T-helper 1 cell treated with Interleukin-12 subunit alpha and Interleukin-12 subunit beta and Interleukin-4 antibody, amounts not matched to agents 30 ng/mL and 1 ng/mL, for 36 hours (primary cell): ENCODE results near the gene MYH13. TPM values are rescaled to one million over a fixed set of nuclear protein-coding genes. Genes with fewer than 3 reads are reported as not detected.

Experiments
- intact Hi-C: fragments of 100-400 bp; cut with micrococcal nuclease; formaldehyde crosslinking; loops from one replicate; pipeline ENCODE4 v1.15.1; 2024
- total RNA-seq: library from RNA; stranded (reverse); gene quantifications from 2 replicates; pipeline ENCODE4 v1.2.3, GENCODE V29; 2022

MYH13 gene
- total RNA-seq, 1 donor from 2014 or later = not detected

- intact Hi-C loops = no loop called here
Measured at GRCh38 chr17:10344816-10345215, 28.0 kb downstream of the MYH13 start.

GRCh38 chr17:10339051-10339450 is 33.8 kb downstream of the MYH13 start:
- intact Hi-C loops = no loop called here

- intact Hi-C loops = no loop called here
Measured at GRCh38 chr17:10337976-10338375, 34.8 kb downstream of the MYH13 start.

- intact Hi-C loops = no loop called here
Measured at GRCh38 chr17:10337136-10337535, 35.7 kb downstream of the MYH13 start.

DNA sequence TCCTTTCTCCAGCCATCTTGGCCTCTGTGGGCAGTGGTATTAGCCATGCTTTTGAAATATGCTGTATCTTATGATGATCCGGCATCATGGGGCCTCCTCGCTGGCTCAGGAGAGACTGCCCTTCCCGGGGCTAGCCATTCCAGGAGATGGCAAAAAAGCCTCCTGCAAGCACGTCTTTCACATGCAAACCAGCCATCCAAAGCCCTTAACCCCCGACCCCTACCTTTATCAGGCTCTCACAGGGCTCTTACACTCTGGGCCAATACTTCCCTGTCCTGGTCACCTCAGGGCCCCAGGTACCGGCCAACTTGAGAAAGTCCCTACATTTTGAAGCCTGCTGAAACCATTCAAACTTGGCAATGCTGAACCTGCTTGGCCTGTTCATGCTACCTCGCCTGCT is 36.4 kb downstream of the MYH13 start:
- intact Hi-C loops = no loop called here

DNA sequence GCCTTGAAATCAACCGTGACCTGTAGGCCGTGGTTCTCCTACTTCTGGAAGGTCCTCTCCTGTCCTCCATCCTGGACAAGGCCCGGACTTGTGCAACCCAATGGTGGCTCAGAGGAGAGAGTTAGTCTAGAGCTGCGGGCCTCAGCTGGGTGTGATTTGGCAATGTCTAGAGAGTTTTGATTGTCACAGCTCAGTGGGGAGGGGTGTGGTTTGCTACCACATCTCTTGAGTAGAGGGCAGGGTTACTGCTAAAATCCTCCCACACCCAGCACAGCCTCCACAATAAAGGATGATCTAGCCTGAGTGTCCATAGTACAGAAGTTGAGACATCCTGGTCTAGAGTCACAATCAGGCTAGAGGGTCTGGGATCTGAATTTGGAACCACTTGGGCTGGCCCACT is 40.3 kb downstream of the MYH13 start:
- intact Hi-C loops = no loop called here

- intact Hi-C loops = no loop called here
Measured at GRCh38 chr17:10328971-10329923, 43.6 kb downstream of the MYH13 start.

- intact Hi-C loops = no loop called here
Measured at GRCh38 chr17:10328206-10328605, 44.6 kb downstream of the MYH13 start.

DNA sequence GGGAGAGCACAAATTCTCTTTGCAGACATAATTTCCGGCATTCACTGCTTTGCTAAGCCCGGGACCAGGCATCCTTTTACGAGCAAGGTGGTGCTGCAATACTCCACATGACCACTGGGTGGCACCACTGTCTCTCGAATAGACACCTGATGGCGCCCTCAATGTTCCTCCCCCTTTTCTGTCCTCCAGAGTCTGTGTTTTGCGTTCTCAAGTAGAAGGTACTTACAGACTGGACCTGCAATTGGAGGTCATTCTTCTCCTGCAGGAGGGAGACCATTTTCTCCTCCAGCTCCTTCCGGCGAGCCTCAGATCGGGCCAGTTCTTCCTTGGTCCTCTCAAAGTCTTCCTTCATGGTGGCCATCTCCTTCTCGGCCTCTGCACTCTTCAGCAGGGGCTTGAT is 45.2 kb downstream of the MYH13 start:
- intact Hi-C loops = loop anchor here (1.0 kb wide), 1 partner anchor 291 kb away; no protein-coding TSS in a partner anchor

DNA sequence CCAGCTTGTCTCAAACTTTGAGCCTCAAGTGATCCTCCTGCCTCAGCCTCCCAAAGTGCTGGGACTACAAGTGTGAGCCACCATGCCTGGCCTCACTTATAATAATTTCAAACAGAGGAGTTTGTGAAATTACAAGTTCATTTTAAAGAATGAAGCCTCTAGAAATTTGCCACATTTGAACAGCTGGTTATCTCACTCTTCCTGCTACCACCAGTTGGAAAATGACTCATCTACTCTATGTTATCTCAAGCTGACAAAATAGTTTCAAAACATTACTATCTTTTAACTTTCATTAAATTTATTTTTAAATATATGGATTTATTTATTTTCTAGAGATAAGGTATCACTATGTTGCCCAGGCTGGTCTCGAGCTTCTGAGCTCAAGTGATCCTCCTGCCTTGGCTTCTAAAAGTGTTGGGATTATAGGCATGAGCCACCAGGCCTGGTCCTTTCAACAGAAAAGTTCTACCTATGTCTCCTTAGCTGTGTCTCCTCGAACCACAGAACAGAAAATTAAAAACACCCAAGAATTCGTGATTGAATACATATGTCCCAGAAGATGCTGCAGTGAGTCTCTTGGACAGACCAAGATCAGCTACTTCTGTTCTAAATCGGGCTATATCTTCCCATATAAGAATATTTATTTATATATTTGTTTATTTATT is 47.6 kb downstream of the MYH13 start:
- intact Hi-C loops = no loop called here

DNA sequence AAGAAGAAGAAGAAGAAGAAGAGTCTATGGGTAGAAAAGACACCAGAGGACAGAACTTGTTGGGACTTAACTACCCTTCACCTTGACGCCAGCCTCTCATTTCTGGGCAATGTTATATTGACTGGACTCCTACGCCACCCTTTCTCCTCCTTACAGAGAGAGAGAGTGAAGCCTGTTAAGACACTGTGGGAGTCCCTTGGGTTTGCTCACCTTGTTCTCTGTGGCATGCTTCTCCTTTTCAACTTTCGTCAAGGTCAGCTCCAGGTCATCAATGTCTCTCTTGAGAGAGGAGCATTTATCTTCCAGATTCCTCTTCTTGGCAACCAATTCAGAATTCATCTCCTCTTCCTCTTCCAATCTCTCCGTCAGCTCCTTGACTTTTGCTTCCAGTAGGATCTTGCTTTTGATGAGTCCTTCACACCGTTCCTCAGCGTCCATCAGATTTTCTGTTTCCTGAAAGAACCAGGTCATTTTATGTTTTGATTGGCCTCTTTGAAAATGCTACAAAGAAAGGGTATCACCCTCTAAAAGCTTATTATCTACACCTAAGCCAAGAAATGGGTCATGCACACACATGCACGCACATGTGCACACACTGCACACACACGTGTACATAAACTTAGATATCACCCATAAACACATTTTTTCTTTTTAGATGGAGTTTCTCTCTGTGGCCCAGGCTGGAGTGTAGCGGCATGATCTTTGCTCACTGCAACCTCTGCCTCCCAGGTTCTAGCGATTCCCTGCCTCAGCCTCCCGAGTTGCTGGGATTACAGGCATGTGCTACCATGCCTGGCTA is 48.8 kb downstream of the MYH13 start:
- intact Hi-C loops = no loop called here

GRCh38 chr17:10318535-10318934 is 54.3 kb downstream of the MYH13 start:
- intact Hi-C loops = no loop called here

- intact Hi-C loops = no loop called here
Measured at GRCh38 chr17:10317543-10317834, 55.3 kb downstream of the MYH13 start.

DNA sequence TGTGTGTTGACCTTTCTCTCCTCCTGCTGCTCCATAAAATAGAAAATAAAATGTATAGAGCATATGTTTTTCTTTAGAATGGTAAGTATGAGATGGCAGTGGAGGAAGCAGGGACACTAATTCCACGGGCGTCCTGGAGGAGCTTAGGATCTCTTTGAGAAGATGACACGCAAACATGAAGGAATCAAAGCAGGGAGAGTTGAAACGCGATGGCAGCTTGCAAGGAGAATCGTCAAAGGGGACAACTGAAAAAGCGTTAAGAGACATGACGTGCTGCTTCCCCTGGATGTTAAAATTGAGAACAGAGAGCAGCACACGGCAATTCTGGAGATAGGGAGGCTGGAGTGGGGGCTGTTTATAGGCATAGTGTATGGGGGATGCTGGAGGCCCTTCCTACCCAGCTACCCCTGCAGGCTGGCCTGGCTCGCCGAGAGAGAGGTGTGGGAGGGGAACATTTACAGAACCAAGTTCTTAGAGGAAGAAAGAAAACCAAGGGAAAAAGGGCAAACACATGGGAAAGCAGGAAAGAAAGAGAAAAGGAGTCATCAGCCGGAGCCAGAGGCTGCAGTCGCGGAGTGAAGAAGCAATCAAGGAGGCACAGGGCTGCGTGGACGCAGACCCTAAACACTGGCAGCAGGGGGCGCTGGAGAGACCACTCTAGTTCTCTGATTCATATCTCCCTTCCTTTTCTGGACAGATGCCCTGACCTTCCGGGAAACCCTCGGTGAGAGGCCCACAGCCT is 55.8 kb downstream of the MYH13 start:
- intact Hi-C loops = no loop called here

GRCh38 chr17:10314329-10314728 is 58.5 kb downstream of the MYH13 start:
- intact Hi-C loops = no loop called here

DNA sequence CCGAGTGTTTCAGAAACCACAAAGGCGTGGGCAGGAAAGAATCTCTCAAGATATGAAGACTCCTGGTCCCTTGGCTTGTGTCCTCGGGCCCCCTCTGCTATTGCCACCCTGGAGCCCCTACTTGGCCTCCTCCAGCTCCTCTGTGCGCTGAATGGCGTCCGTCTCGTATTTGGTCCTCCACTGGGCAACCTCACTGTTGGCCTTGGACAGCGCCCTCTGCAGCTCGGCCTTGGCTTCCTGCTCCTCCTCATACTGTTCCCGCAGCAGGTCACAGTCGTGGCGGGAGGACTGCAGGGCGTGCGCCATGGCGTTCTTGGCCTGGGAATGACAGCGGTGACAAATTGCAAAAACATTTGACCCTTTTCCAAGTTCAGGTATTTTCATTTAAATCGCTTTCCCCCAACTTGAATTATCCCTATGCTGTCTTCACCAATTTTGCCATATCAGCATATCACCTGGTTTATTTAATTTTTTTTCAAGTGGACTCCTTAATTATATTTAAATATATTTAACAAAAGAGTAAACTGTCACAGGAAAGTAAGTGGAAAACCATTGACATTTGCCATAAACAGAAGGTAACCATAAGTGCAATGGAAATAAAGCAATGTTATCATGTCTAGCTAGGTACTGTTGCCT is 59.7 kb downstream of the MYH13 start:
- intact Hi-C loops = no loop called here

DNA sequence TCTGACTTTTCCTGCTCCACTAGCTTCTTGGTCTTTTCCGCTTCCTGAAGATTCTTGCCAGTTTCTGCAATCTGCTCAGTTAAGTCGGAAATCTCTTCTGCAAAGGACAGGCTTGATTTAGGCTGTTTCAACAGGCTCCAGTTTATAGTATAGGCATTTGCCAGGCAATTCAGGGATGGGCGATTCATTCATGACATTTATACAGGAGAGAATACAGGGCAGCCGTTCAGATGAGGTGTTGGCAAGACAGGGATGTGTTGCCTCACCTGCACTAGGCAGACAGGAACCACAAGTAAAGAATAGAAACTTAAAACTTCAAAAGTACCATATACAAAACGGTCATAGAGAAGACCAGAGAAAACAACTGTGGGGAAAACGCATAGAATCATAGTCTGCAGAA is 61.7 kb downstream of the MYH13 start:
- intact Hi-C loops = no loop called here

DNA sequence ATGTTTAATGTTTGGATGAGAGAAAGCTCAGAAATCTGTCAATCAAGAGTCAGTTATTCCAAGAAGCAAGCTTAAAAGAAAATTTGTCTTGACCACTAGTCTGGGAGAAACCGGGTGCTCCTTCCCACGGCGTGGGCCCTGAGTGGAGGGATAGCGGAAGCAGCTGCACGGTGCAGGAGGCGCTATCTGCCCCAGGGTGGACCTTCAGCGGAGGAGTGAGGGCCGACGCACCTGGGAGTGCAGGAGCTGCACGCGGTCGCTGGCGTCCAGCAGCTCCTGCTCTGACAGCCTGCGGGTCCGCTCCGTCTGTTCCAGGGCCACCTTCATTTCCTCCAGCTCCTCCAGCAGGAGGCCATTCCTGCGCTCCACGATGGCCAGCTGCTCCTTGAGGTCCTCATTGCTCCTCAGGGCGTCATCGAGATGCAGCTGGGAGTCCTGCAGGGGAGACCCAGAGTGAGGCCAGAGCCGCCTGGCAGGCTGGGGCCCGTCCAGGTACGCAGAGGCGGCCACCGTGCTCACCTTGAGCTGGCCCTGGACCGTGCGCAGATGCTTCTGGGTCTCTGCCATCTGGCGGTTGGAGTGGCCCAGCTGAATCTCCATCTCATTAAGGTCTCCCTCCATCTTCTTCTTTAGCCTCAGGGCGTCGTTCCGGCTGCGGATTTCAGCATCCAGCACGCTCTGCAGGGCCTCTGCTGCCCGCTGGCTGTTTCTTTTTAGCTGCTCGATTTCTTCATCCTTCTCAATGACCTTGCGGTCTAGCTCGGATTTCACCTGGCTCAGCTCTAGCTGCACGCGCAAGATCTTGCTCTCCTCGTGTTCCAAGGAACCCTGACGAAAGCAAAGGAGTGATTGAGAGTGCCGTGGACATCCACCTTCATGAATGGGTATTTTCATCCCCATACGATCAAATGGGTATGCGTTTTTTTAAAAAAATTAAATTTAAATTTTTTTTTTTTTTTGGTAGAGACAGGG is 63.5 kb downstream of the MYH13 start:
- intact Hi-C loops = no loop called here

DNA sequence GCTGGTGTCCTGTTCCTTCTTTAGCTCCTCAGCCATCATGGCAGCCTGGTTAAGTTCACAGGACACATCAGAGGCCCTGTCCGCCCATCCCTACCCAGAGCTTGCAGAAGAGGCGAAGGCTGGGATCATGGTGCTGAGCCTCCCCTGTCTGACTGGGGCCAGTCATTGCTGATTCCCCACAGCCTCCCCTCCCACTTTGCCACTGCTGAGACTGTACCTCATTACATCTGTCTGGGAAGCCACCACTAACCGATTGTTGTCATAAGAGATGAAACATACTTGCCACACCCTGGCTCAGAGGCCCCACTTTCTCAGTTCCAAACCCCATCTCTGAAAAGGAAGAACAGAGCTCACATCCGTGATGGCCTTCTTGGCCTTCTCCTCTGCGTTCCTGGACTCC is 66.2 kb downstream of the MYH13 start:
- intact Hi-C loops = no loop called here

DNA sequence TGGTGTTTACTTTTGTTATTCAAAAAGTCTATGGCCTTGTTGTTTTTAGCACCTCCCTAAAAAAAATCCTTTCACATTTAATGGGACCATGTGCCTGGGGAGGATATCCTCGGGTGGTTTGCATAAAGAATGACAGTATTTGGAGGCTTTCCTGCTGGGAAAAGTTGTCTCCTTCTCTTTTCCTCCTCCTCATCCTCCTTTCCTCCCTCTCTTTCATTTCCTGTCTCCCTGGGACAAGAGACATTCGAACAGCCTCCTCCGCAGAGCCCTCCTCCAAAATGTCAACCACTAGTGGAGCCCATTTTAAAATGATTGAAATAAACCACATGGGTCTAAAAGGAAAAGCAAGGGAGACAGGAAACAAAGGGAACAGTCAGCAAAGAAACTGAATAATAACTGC is 67.4 kb downstream of the MYH13 start:
- intact Hi-C loops = no loop called here
